ENCODE results near the gene NFYA. TPM values are rescaled to one million over a fixed set of nuclear protein-coding genes. Genes with fewer than 3 reads are reported as not detected.

The NFYA gene
- total and polyA plus RNA-seq, 12 donors = 6.4 to 21.4 (median 13.7) TPM

DNA sequence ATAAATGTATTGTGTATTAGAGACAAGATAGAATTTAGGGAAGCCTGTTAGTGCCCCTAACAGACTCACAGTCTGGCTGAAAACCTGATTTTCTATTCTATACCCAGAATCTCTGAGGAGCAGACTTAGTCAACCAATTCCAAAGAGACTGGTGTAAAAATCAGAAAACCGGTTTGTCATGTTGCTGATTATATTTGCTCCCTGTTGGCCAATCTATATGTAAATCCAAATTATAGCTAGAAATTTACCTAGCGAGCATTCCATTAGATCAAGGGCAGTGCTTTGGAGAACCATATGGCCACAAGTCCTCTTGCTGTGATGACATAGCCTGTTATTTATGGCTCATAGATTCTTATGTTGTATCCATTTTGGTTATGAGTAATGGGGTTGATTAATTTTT, 4.8 kb downstream of the NFYA start:
- no peak overlapping the region for H3K27ac ChIP-seq
- H3K27me3 ChIP-seq = no peaks in the 10 kb centered on the region
- DNase-seq = no peak
- TF ChIP-seq, protein P1, sequence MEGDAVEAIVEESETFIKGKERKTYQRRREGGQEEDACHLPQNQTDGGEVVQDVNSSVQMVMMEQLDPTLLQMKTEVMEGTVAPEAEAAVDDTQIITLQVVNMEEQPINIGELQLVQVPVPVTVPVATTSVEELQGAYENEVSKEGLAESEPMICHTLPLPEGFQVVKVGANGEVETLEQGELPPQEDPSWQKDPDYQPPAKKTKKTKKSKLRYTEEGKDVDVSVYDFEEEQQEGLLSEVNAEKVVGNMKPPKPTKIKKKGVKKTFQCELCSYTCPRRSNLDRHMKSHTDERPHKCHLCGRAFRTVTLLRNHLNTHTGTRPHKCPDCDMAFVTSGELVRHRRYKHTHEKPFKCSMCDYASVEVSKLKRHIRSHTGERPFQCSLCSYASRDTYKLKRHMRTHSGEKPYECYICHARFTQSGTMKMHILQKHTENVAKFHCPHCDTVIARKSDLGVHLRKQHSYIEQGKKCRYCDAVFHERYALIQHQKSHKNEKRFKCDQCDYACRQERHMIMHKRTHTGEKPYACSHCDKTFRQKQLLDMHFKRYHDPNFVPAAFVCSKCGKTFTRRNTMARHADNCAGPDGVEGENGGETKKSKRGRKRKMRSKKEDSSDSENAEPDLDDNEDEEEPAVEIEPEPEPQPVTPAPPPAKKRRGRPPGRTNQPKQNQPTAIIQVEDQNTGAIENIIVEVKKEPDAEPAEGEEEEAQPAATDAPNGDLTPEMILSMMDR (IDR thresholded peaks at IDR 0.05) = no peak
- H3K36me3 ChIP-seq (replicated peaks in 1 of 2) = peaks cover 0 to 31% of the 10 kb centered on the region in 2 donors
- H3K9me3 ChIP-seq (replicated peaks in 1 of 3) = no peaks in the 10 kb centered on the region
- peaks cover 11 to 17% of the 10 kb centered on the region in 2 donors for H3K4me1 ChIP-seq (replicated peaks in 1 of 2)
- WGBS, 4 donors = 93 to 96% (median 94%) methylated on average over 2 of the region's 2 CpGs
- intact Hi-C loops (cut with DNase I) = no loop called here
- no peak overlapping the region for H3K4me3 ChIP-seq

DNA sequence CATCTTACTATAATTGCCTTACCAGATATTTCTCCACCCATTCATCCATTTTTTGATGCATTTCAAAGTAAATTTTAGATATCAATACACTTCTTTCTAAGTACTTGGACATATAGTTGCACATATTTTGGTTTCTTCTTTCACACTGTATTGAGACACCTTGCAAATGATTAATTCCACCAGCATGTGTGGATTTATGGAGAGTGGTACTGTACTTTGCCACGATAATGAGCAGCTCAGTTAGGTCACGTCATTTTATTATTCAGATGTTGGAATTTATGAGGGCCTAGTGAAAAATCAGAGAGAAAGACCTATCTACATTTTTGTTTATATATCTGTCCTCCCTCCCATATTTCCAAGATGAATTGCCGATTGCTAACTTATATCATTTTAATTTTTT, 5.3 kb downstream of the NFYA start:
- Histone ChIP-seq H3K4me1 (replicated peaks in 1 of 2) (peaks cover 11 to 17% of the 10 kb centered on the region in 2 donors), H3K9me3 (replicated peaks in 1 of 3) (no peaks in the 10 kb centered on the region), H3K4me3 (no peak overlapping the region), H3K27ac (no peak overlapping the region), H3K36me3 (replicated peaks in 1 of 2) (peaks cover 0 to 31% of the 10 kb centered on the region in 2 donors), H3K27me3 (no peaks in the 10 kb centered on the region)
- intact Hi-C loops (cut with DNase I) = no loop called here
- no peak for DNase-seq
- WGBS, 4 donors = 86 to 94% (median 92%) methylated on average over 3 of the region's 3 CpGs
- TF ChIP-seq, protein P1 (IDR thresholded peaks at IDR 0.05) = no peak
- TF ChIP-seq POLR2A (IDR thresholded peaks at IDR 0.05) = no peak

DNA sequence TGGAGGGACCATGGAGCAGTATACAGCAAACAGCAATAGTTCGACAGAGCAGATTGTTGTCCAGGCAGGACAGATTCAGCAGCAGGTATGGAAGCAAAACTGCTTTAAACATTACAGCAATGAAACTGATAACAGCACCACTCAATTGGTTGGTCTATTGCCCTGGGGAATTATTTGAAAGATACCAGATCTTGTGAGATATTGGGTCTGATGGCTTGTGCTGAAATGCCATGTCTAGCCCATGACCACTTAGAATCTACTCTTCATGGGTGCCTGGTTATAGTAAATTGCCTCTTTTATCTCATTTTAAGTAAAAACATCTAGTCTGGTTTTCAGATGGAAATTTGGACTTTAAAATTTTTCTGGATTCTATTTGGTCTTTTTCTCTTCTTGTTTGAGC, 6.3 kb downstream of the NFYA start:
- no peaks in the 10 kb centered on the region for H3K9me3 ChIP-seq (replicated peaks in 1 of 3)
- DNase-seq = no peak
- H3K27ac ChIP-seq = no peak overlapping the region
- intact Hi-C loops (cut with DNase I) = no loop called here
- H3K27me3 ChIP-seq = no peaks in the 10 kb centered on the region
- no peak for TF ChIP-seq POLR2A (IDR thresholded peaks at IDR 0.05)
- TF ChIP-seq, protein P1 (IDR thresholded peaks at IDR 0.05) = no peak
- peaks cover 10 to 15% of the 10 kb centered on the region in 2 donors for H3K4me1 ChIP-seq (replicated peaks in 1 of 2)
- no peak overlapping the region for H3K4me3 ChIP-seq
- peaks cover 0 to 36% of the 10 kb centered on the region in 2 donors for H3K36me3 ChIP-seq (replicated peaks in 1 of 2)
- 88 to 95% (median 93%) methylated on average over 1 of the region's 1 CpG for WGBS, 4 donors

DNA sequence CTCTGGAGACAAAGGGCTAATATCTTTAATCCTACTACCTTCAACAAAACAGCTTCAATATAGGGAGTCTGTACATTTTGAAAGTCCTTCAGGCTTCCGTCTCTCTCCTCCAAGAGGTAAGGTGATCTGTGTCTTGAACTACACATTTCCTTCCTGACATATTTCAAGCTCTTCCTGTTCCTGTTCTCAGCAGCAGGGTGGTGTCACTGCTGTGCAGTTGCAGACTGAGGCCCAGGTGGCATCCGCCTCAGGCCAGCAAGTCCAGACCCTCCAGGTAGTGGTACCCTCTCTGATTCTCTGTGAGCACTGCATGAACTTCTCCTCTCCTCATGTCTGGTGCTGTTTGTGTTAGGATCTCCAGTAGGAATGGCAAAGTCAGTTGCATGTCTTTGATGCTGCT, 7.8 kb downstream of the NFYA start:
- intact Hi-C loops (cut with DNase I) = no loop called here
- Histone ChIP-seq H3K4me1 (replicated peaks in 1 of 2) (no peaks in the 10 kb centered on the region), H3K27ac (no peak overlapping the region), H3K27me3 (no peaks in the 10 kb centered on the region), H3K9me3 (replicated peaks in 1 of 3) (no peaks in the 10 kb centered on the region), H3K36me3 (replicated peaks in 1 of 2) (peaks cover 0 to 52% of the 10 kb centered on the region in 2 donors), H3K4me3 (no peak overlapping the region)
- TF ChIP-seq, protein P1 (IDR thresholded peaks at IDR 0.05) = no peak
- no peak for TF ChIP-seq POLR2A (IDR thresholded peaks at IDR 0.05)
- WGBS, 4 donors = 81 to 90% (median 86%) methylated on average over 2 of the region's 2 CpGs
- DNase-seq = no peak
